Measurements from ENCODE around the gene PPP3CA. TPM values are rescaled to one million over a fixed set of nuclear protein-coding genes. Genes with fewer than 3 reads are reported as not detected.

Gene PPP3CA
- polyA plus RNA-seq, 1 donor (not counting 4 experiments of a cell fraction or from before 2014, with no cell fraction given): 43.3 TPM

GRCh38 chr4:101286663-101287062 lies 60.7 kb downstream of the PPP3CA start:
- Histone ChIP-seq H4K20me1 (ENCODE audit: control insufficient read depth, extremely low read depth, insufficient read depth, low read length) (peaks cover 8% of the 10 kb centered on the region), H3K4me3 (ENCODE audit: control insufficient read depth in 2 of 3, extremely low read depth in 1 of 3, insufficient read depth in 2 of 3, low read depth in 1 of 3, low read length in 3 of 3) (no peak overlapping the region), H3K9ac (ENCODE audit: control insufficient read depth, extremely low read depth, insufficient read depth, low read length) (no peak overlapping the region), H3K79me2 (ENCODE audit: control insufficient read depth, insufficient read depth, low read length) (peaks cover 81% of the 10 kb centered on the region), H3K4me1 (ENCODE audit: control insufficient read depth, extremely low read depth, insufficient read depth, low read length) (no peaks in the 10 kb centered on the region), H3K9me3 (ENCODE audit: control insufficient read depth, low read depth, low read length) (no peaks in the 10 kb centered on the region), H3K36me3 (ENCODE audit: control insufficient read depth in 2 of 2, extremely low read depth in 1 of 2, insufficient read depth in 2 of 2, low read length in 2 of 2) (no peaks in the 10 kb centered on the region), H3K27ac (ENCODE audit: control insufficient read depth, insufficient read depth, low read length) (no peak overlapping the region), H2AFZ (ENCODE audit: control insufficient read depth, low read length) (no peak overlapping the region), H3K9me1 (ENCODE audit: control insufficient read depth, extremely low read depth, insufficient read depth, low read length) (peaks cover 2% of the 10 kb centered on the region), H3K4me2 (ENCODE audit: control insufficient read depth, extremely low read depth, insufficient read depth, low read depth, low read length) (no peak overlapping the region), H3K27me3 (ENCODE audit: control insufficient read depth, extremely low read depth, insufficient read depth, low read length) (no peaks in the 10 kb centered on the region)
- DNase-seq (ENCODE audit: low read depth, low spot score) (no peak), FAIRE-seq (no peak)
- dilution Hi-C loops (cut with MboI; ENCODE audit: extremely low pct_ligation_motif_present, low sequenced_read_pairs): no loop called here
- TF ChIP-seq EZH2 (IDR thresholded peaks at IDR 0.05; ENCODE audit: low read length): no peak
- TF ChIP-seq, protein P1, sequence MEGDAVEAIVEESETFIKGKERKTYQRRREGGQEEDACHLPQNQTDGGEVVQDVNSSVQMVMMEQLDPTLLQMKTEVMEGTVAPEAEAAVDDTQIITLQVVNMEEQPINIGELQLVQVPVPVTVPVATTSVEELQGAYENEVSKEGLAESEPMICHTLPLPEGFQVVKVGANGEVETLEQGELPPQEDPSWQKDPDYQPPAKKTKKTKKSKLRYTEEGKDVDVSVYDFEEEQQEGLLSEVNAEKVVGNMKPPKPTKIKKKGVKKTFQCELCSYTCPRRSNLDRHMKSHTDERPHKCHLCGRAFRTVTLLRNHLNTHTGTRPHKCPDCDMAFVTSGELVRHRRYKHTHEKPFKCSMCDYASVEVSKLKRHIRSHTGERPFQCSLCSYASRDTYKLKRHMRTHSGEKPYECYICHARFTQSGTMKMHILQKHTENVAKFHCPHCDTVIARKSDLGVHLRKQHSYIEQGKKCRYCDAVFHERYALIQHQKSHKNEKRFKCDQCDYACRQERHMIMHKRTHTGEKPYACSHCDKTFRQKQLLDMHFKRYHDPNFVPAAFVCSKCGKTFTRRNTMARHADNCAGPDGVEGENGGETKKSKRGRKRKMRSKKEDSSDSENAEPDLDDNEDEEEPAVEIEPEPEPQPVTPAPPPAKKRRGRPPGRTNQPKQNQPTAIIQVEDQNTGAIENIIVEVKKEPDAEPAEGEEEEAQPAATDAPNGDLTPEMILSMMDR (optimal IDR thresholded peaks at IDR 0.05 in 1 of 3, IDR thresholded peaks at IDR 0.05 in 1 of 3, conservative IDR thresholded peaks at IDR 0.05 in 1 of 3; ENCODE audit: extremely low read depth in 1 of 3, insufficient read depth in 2 of 3, low read length in 3 of 3): no peak

DNA sequence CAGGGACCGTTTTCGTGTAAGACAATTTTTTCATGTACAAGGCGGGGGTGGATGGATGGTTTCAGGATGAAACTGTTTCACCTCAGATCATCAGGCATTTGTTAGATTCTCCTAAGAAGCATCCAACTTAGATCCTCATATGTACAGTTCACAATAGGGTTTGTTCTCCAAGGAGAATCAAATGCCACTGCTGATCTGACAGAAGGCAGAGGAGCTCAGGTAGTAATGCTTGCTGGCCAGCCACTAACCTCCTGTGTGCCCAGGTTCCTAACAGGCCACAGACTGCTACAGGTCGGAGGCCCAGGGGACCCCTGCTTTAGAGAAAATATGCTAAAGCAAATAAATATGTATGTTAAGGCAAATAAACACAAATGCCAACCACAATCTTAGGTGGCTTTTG lies 61.3 kb downstream of the PPP3CA start:
- H3K4me2 ChIP-seq (ENCODE audit: control insufficient read depth, extremely low read depth, insufficient read depth, low read depth, low read length): no peak overlapping the region
- H3K27ac ChIP-seq (ENCODE audit: control insufficient read depth, insufficient read depth, low read length): no peak overlapping the region
- TF ChIP-seq, protein P1 (optimal IDR thresholded peaks at IDR 0.05 in 1 of 3, IDR thresholded peaks at IDR 0.05 in 1 of 3, conservative IDR thresholded peaks at IDR 0.05 in 1 of 3; ENCODE audit: extremely low read depth in 1 of 3, insufficient read depth in 2 of 3, low read length in 3 of 3): no peak
- TF ChIP-seq EZH2 (IDR thresholded peaks at IDR 0.05; ENCODE audit: low read length): no peak
- H3K79me2 ChIP-seq (ENCODE audit: control insufficient read depth, insufficient read depth, low read length): peaks cover 77% of the 10 kb centered on the region
- H3K9me1 ChIP-seq (ENCODE audit: control insufficient read depth, extremely low read depth, insufficient read depth, low read length): peaks cover 2% of the 10 kb centered on the region
- H3K9ac ChIP-seq (ENCODE audit: control insufficient read depth, extremely low read depth, insufficient read depth, low read length): no peak overlapping the region
- dilution Hi-C loops (cut with MboI; ENCODE audit: extremely low pct_ligation_motif_present, low sequenced_read_pairs): no loop called here
- peaks cover 4% of the 10 kb centered on the region for H4K20me1 ChIP-seq (ENCODE audit: control insufficient read depth, extremely low read depth, insufficient read depth, low read length)
- no peak overlapping the region for H2AFZ ChIP-seq (ENCODE audit: control insufficient read depth, low read length)
- no peaks in the 10 kb centered on the region for H3K27me3 ChIP-seq (ENCODE audit: control insufficient read depth, extremely low read depth, insufficient read depth, low read length)
- H3K9me3 ChIP-seq (ENCODE audit: control insufficient read depth, low read depth, low read length): no peaks in the 10 kb centered on the region
- no peak overlapping the region for H3K4me3 ChIP-seq (ENCODE audit: control insufficient read depth in 2 of 3, extremely low read depth in 1 of 3, insufficient read depth in 2 of 3, low read depth in 1 of 3, low read length in 3 of 3)
- no peak for DNase-seq (ENCODE audit: low read depth, low spot score)
- FAIRE-seq: no peak
- H3K36me3 ChIP-seq (ENCODE audit: control insufficient read depth in 2 of 2, extremely low read depth in 1 of 2, insufficient read depth in 2 of 2, low read length in 2 of 2): no peaks in the 10 kb centered on the region
- H3K4me1 ChIP-seq (ENCODE audit: control insufficient read depth, extremely low read depth, insufficient read depth, low read length): no peaks in the 10 kb centered on the region
